Middle frontal gyrus (tissue), 1 donor: ENCODE measurements around the gene TIMP2.
"Not testable (repeated sequence)": the region's sequence is repeated elsewhere in the genome, so short reads cannot be mapped to it uniquely, and the experiment has no call there.

ENCODE experiments used
- DNase-seq: peaks from one replicate; pipeline ENCODE4 v3.0.0-alpha.2; 2015; ENCODE audit warnings: low spot score; ENCODE audit errors: extremely low spot score

Gene TIMP2

DNA sequence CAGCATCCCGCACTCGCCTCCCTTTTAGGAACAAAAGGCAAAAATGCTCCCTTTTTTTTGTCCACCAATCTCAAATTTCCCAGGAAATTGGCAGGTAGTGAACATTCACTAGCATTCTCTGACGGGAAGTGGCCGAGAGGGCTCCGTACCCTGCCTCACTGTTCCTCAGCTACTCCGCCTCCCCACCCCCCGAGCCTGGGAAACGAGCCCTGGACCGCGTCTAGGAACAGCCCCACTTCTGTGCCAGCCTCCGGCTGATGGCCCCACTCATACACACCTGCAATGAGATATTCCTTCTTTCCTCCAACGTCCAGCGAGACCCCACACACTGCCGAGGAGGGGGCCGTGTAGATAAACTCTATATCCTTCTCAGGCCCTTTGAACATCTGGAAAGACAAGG lies 54.6 kb downstream of the TIMP2 start:
- no peak for DNase-seq

GRCh38 chr17:78868391-78868790 lies 56.8 kb downstream of the TIMP2 start:
- DNase-seq, result no peak

DNA sequence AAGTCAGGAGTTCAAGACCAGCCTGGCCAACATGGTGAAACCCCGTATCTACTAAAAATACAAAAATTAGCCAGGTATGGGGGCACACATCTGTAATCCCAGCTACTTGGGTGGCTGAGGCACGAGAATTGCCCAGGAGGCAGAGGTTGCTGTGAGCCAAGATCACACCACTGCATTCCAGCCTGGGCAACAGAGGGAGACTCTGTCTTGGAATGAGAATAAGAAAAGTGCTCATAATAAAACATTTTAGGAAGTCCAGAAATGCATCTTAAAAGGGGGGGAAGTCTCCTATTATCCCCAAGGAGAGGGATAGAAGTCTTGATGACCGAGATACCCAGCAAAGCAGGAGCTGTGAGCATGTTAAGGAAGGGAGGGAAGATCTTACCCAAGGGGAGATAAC lies 58.1 kb downstream of the TIMP2 start:
- DNase-seq, result not testable (repeated sequence)

- peak; percentile 71 for DNase-seq
These were observed 59.4 kb downstream of the TIMP2 start for GRCh38 chr17:78865682-78866390.

DNA sequence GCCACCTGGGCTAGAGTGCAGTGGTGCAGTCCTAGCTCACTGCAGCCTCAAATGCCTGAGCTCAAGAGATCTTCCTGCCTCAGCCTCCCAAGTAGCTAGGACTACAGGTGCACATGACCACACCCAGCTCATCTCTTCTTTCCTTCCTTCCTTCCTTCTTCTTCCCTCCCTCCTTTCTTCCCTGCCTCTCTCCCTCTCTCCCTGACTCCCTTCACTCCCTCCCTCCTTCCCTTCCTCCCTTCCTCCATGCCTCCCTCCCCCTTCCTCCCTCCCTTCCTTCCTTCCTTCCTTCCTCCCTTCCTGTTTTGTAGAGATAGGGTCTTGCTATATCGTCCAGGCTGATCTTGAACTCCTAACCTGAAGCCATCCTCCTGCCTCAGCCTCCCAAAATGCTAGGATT lies 61.1 kb downstream of the TIMP2 start:
- no peak for DNase-seq

DNA sequence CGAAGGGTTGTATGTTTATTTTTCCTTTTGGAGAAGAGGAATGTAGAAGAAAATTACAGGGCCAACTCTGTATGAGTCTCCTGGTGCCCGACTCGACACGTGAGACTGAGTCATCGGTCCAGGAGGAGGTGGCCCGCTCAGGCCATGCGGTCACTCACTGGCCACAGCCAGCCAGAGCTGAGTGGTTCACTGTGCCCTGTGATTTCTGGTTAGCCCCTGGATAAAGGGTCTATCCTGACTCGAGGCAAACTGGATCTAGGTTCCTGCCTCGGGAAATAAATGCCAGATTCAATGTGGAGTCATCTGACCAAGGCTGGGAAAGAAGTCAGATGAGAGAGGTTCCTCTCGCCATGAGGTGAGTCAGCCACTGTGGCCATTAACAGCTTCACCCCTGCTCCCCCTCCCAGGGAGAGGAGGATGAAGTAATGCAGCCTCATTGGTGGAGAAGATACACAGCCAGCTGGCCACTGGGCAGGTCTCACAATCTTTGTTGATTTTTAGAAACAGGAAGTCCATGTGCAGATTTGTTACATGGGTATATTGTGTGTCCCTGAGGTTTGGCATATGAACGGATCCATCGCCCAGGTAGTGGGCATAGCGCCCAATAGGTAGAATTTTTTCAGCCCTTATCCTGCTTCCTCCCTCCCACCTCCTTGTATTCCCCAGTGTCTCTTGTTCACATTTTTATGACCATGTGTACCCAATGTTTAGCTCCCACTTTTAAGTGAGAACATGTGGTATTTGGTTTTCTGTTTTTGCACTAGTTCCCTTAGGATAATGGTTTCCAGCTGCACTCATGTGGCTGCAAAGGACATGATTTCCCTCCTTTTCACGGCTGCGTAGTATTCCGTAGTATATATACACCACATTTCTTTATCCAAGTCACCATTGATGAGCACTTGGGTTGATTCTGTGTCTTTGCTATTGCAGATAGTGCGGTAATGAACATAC lies 62.8 kb downstream of the TIMP2 start:
- DNase-seq, result no peak

DNA sequence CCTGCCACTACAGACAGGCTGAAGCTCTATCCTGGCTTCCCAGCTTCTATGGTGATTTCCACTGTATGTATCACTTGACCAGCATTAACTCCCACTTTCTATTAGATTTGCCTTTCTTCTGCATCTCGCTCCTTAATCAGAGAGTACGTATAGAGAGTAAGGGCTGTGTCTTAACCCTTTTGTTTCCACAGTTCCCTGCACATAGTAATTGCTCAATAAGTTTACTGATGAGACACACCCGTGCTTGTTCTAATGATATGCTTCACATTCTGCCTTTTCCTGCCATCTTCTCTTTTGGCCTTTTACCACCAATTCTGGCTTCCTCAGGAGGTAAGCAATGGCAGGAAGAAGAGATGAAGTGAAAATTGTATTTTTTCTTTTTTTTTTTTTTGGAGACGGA lies 64.0 kb downstream of the TIMP2 start:
- DNase-seq, result no peak

- no peak for DNase-seq
These were observed 66.1 kb downstream of the TIMP2 start for GRCh38 chr17:78859051-78859450.

- no peak for DNase-seq
These were observed 67.9 kb downstream of the TIMP2 start for GRCh38 chr17:78857266-78857665.

- no peak for DNase-seq
These were observed 69.5 kb downstream of the TIMP2 start for GRCh38 chr17:78855561-78856165.

DNA sequence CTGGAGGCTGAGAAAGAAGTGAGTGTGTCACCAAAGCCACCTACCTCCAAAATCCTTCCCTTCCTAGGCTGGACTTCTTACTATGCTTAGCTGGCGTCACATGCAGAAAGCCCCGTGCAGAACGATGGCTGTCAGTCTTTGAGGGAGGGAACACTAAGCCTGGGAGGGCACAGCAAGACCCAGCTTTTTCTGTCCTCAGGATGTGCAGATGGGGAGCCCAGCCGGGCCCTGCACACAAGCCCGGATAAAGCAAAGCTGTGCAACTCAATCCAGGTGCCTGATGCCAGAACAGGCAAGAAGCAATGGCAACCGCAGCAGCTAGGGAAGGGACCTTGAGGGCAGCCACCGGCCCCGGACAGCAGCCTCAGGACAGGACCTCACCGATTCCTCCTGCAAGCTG lies 70.7 kb downstream of the TIMP2 start:
- no peak for DNase-seq

DNA sequence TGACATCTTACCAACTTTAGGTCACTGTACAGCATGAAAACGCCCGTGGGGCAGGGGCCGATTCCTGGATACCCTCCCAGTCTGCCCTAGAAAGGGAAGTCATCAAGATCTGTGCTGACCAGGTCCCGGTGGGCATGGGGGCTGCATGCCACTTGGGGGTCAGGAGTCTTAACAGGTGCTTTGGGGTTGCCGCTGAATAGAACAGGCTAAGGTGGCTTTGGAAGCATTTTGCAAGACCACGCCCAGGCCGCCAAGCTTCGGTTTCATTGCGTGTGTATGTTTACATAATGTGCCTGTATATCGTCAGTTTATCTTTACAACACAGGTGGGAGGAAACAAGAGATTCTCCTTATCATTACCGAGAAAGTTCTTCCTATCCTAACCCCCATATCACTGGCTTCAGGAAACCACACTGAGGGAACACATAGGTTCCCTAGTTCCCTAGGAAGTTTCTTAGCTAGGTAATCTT lies 71.2 kb downstream of the TIMP2 start:
- DNase-seq, result no peak

- DNase-seq, result no peak
These were observed 72.5 kb downstream of the TIMP2 start for GRCh38 chr17:78852709-78853121.

GRCh38 chr17:78849026-78849425 lies 76.2 kb downstream of the TIMP2 start:
- no peak for DNase-seq

DNA sequence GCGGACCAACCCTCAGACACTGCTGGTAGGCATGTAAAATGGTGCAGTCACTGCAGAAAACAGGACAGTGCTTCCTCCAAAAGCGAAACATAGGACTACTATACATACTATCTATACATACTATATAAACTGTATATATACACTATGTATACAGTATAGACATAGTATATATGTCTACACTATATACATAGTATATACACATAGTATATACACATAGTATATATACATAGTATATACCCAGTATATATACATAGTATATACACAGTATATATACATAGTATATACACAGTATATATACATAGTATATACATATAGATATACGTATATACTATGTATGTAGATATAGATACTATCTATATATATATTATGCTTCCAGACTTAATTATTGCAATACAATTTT lies 78.1 kb downstream of the TIMP2 start:
- no peak for DNase-seq

- no peak for DNase-seq
These were observed 80.7 kb downstream of the TIMP2 start for GRCh38 chr17:78844301-78845005.

- no peak for DNase-seq
These were observed 82.2 kb downstream of the TIMP2 start for GRCh38 chr17:78842881-78843565.

- DNase-seq, result peak; percentile 99
These were observed 84.2 kb downstream of the TIMP2 start, which contains the start of gene USP36 for GRCh38 chr17:78840780-78841611. Gene USP36, minus strand, starts transcription at chr17:78840814. Its CDS starts 4,451 bp downstream, at chr17:78836363.

DNA sequence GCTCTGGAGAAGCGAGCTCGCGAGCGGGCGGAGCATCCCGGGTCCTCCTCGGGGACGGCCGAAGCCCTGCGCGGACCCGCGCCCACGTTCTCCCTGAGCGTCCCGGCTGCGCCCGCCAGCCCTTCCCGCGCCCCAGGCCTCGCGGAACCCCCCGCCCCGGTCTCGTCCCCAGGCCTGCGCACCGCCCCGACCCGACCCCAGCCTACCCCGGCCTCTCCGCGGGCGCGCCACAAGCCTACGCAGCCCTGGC lies 84.7 kb downstream of the TIMP2 start:
- no peak for DNase-seq
